Keratinocyte (primary cell): ENCODE data around the gene SCN9A. TPM values are rescaled to one million over a fixed set of nuclear protein-coding genes. Genes with fewer than 3 reads are reported as not detected.

Source experiments
- DNase-seq: peaks from one replicate; pipeline ENCODE4 v3.0.0-alpha.2; 2011; ENCODE audit warnings: low read depth, missing footprints, low spot score
- FAIRE-seq: peaks from 2 replicates; lab custom pipeline; 2011; peaks lifted over from hg19 to GRCh38; lab: Jason Lieb, UNC
- H2AFZ ChIP-seq: 2 replicates; pipeline ENCODE4 v1.6.0; 2012; ENCODE audit warnings: low read length, control low read depth, inconsistent platforms; ENCODE audit not compliant: control insufficient read depth
- H3K27ac ChIP-seq: 2 replicates; pipeline ENCODE4 v1.5.1; 2011; ENCODE audit warnings: low read length; ENCODE audit not compliant: control insufficient read depth, insufficient read depth
- H3K27me3 ChIP-seq: 3 replicates; pipeline ENCODE4 v1.6.0; 2011; ENCODE audit warnings: low read length; ENCODE audit not compliant: control insufficient read depth, insufficient read depth; ENCODE audit errors: extremely low read depth
- H3K36me3 ChIP-seq, 2 experiments: 2 replicates in 1 of 2; 3 replicates in 1 of 2; pipeline ENCODE4 v1.5.1; 2011; ENCODE audit warnings: low read length in 2 of 2, mild to moderate bottlenecking in 1 of 2; ENCODE audit not compliant: control insufficient read depth in 2 of 2, insufficient read depth in 2 of 2; ENCODE audit errors: extremely low read depth in 1 of 2
- H3K4me1 ChIP-seq: 3 replicates; pipeline ENCODE4 v1.5.1; 2011; ENCODE audit warnings: low read length; ENCODE audit not compliant: control insufficient read depth, insufficient read depth; ENCODE audit errors: extremely low read depth
- H3K4me2 ChIP-seq: 3 replicates; pipeline ENCODE4 v1.6.0; 2011; ENCODE audit warnings: low read depth, low read length; ENCODE audit not compliant: control insufficient read depth, insufficient read depth; ENCODE audit errors: extremely low read depth
- H3K4me3 ChIP-seq, 3 experiments: fragments of 200-600 bp in 1 of 3; sonication (generic) in 1 of 3; 2 replicates in 2 of 3; 3 replicates in 1 of 3; pipeline ENCODE4 v1.5.1; 2011 to 2016; ENCODE audit warnings: low read length in 3 of 3, mild to moderate bottlenecking in 3 of 3, control low read depth in 2 of 3, inconsistent platforms in 1 of 3, low read depth in 1 of 3, mixed read lengths in 1 of 3, mixed run types in 1 of 3, moderate library complexity in 1 of 3; ENCODE audit not compliant: control insufficient read depth in 2 of 3, insufficient read depth in 2 of 3; ENCODE audit errors: extremely low read depth in 1 of 3
- H3K79me2 ChIP-seq: 2 replicates; pipeline ENCODE4 v1.6.0; 2012; ENCODE audit warnings: low read length; ENCODE audit not compliant: control insufficient read depth, insufficient read depth
- H3K9ac ChIP-seq: 3 replicates; pipeline ENCODE4 v1.6.0; 2011; ENCODE audit warnings: low read length; ENCODE audit not compliant: control insufficient read depth, insufficient read depth; ENCODE audit errors: extremely low read depth
- H3K9me1 ChIP-seq: 3 replicates; pipeline ENCODE4 v1.6.0; 2011; ENCODE audit warnings: low read length; ENCODE audit not compliant: control insufficient read depth, insufficient read depth; ENCODE audit errors: extremely low read depth
- H3K9me3 ChIP-seq: 2 replicates; pipeline ENCODE4 v1.5.1; 2012; ENCODE audit warnings: low read depth, low read length; ENCODE audit not compliant: control insufficient read depth
- H4K20me1 ChIP-seq: 3 replicates; pipeline ENCODE4 v1.6.0; 2011; ENCODE audit warnings: low read length; ENCODE audit not compliant: control insufficient read depth, insufficient read depth; ENCODE audit errors: extremely low read depth
- EZH2 ChIP-seq: IDR thresholded peaks from one replicate; pipeline ENCODE4 v1.6.1; 2012; ENCODE audit warnings: inconsistent platforms, mild to moderate bottlenecking, low read length, moderate library complexity
- dilution Hi-C: fragments of 300-500 bp; cut with MboI; formaldehyde crosslinking; loops from one replicate; pipeline ENCODE4 v1.7.0; 2020; ENCODE audit warnings: low sequenced_read_pairs; ENCODE audit not compliant: extremely low pct_ligation_motif_present
- polyA plus RNA-seq, 5 experiments: library from polyadenylated mRNA; depleted of rRNA in 3 of 5; stranded (reverse) in 3 of 5; stranded (forward) in 1 of 5; unstranded in 1 of 5; fragments of >200 nt; gene quantifications; 1 replicate in 1 of 5; 2 replicates in 3 of 5; 3 replicates in 1 of 5; pipeline versions ENCODE4 v1.2.1 to v1.2.3, GENCODE V29; 2011 to 2012; ENCODE audit warnings: missing spikeins in 2 of 5, low read depth in 1 of 5, low replicate concordance in 1 of 5
- TF ChIP-seq, protein P1 (sequence below), 3 experiments: IDR thresholded peaks in 1 of 3; conservative IDR thresholded peaks in 1 of 3; optimal IDR thresholded peaks in 1 of 3; 2 replicates in 2 of 3; 3 replicates in 1 of 3; pipeline versions ENCODE3 to v1.5.1; 2011; ENCODE audit warnings: low read length in 3 of 3, mild to moderate bottlenecking in 3 of 3, moderate library complexity in 2 of 3, control low read depth in 1 of 3, inconsistent platforms in 1 of 3; ENCODE audit not compliant: insufficient read depth in 2 of 3; ENCODE audit errors: extremely low read depth in 1 of 3

The SCN9A gene
- polyA plus RNA-seq, 1 donor (not counting 4 experiments of a cell fraction or from before 2014, with no cell fraction given) = 0.10 TPM

GRCh38 chr2:166338831-166339339 is 36.9 kb downstream of the SCN9A start:
- Histone ChIP-seq H3K9me1 (no peaks in the 10 kb centered on the region), H4K20me1 (no peaks in the 10 kb centered on the region), H3K4me1 (no peaks in the 10 kb centered on the region), H2AFZ (no peak overlapping the region), H3K27ac (no peak overlapping the region), H3K36me3 (no peaks in the 10 kb centered on the region), H3K9me3 (no peaks in the 10 kb centered on the region), H3K4me3 (no peak overlapping the region), H3K4me2 (no peak overlapping the region), H3K27me3 (no peaks in the 10 kb centered on the region), H3K9ac (no peak overlapping the region), H3K79me2 (no peaks in the 10 kb centered on the region)
- dilution Hi-C loops = no loop called here
- FAIRE-seq (no peak), DNase-seq (no peak)
- TF ChIP-seq EZH2 = no peak
- TF ChIP-seq, protein P1, sequence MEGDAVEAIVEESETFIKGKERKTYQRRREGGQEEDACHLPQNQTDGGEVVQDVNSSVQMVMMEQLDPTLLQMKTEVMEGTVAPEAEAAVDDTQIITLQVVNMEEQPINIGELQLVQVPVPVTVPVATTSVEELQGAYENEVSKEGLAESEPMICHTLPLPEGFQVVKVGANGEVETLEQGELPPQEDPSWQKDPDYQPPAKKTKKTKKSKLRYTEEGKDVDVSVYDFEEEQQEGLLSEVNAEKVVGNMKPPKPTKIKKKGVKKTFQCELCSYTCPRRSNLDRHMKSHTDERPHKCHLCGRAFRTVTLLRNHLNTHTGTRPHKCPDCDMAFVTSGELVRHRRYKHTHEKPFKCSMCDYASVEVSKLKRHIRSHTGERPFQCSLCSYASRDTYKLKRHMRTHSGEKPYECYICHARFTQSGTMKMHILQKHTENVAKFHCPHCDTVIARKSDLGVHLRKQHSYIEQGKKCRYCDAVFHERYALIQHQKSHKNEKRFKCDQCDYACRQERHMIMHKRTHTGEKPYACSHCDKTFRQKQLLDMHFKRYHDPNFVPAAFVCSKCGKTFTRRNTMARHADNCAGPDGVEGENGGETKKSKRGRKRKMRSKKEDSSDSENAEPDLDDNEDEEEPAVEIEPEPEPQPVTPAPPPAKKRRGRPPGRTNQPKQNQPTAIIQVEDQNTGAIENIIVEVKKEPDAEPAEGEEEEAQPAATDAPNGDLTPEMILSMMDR (optimal IDR thresholded peaks at IDR 0.05 in 1 of 3, IDR thresholded peaks at IDR 0.05 in 1 of 3, conservative IDR thresholded peaks at IDR 0.05 in 1 of 3; ENCODE audit: extremely low read depth in 1 of 3, insufficient read depth in 2 of 3, low read length in 3 of 3) = no peak

- H3K9ac ChIP-seq = no peak overlapping the region
- no peaks in the 10 kb centered on the region for H3K27me3 ChIP-seq
- H3K4me2 ChIP-seq = no peak overlapping the region
- FAIRE-seq (no peak), DNase-seq (no peak)
- no peak overlapping the region for H3K4me3 ChIP-seq
- TF ChIP-seq EZH2 = no peak
- TF ChIP-seq, protein P1 (optimal IDR thresholded peaks at IDR 0.05 in 1 of 3, IDR thresholded peaks at IDR 0.05 in 1 of 3, conservative IDR thresholded peaks at IDR 0.05 in 1 of 3; ENCODE audit: extremely low read depth in 1 of 3, insufficient read depth in 2 of 3, low read length in 3 of 3) = no peak
- dilution Hi-C loops = no loop called here
- no peaks in the 10 kb centered on the region for H3K79me2 ChIP-seq
- no peaks in the 10 kb centered on the region for H3K4me1 ChIP-seq
- no peak overlapping the region for H3K27ac ChIP-seq
- H3K9me1 ChIP-seq = no peaks in the 10 kb centered on the region
- H3K36me3 ChIP-seq = no peaks in the 10 kb centered on the region
- no peaks in the 10 kb centered on the region for H4K20me1 ChIP-seq
- no peaks in the 10 kb centered on the region for H3K9me3 ChIP-seq
- no peak overlapping the region for H2AFZ ChIP-seq
These were observed 37.8 kb downstream of the SCN9A start for GRCh38 chr2:166337932-166338331.
